Spleen (tissue), 7 donors: Measurements from ENCODE around the gene HS3ST4.

Experiments
- CTCF ChIP-seq, 11 experiments: fragments of 200-600 bp in 7 of 11; fragments of 450-650 bp in 4 of 11; sonication (generic) in 4 of 11; IDR thresholded peaks in 8 of 11; conservative IDR thresholded peaks in 3 of 11; 1 replicate in 7 of 11; 2 replicates in 4 of 11; pipeline versions ENCODE4 v1.4.0 to v1.8.0; 2016 to 2021; ENCODE audit warnings: antibody characterized with exemption in 11 of 11, inconsistent platforms in 4 of 11, mild to moderate bottlenecking in 1 of 11
- POLR2A ChIP-seq, 3 donors: fragments of 450-650 bp; IDR thresholded peaks; one replicate each; pipeline ENCODE4 v1.5.1; 2017; ENCODE audit warnings: antibody characterized with exemption in 3 of 3, mild to moderate bottlenecking in 1 of 3
- donor health status: DM: no; HTN: no; CAD: no; lungs with moderate emphysema.
- donor health status: DM: no; HTN: no; CAD: no.
- donor health status: DM: no; HTN: no; CAD: no.

- TF ChIP-seq CTCF (IDR thresholded peaks at IDR 0.05 in 8 of 11, conservative IDR thresholded peaks at IDR 0.05 in 3 of 11) (no peak), POLR2A (IDR thresholded peaks at IDR 0.05) (no peak)
These were observed 485.7 kb downstream of the HS3ST4 start for GRCh38 chr16:26177438-26177837.
